ENCODE data around the gene CCN6.

CCN6 gene

GRCh38 chr6:112054001-112054400, at the start of gene CCN6:
CCN6 (plus strand) TSS chr6:112054104; CDS start chr6:112054358, 254 bp downstream.
- DNase-seq (ENCODE audit: low read depth in 2 of 3, low spot score in 1 of 3) = no peak

DNA sequence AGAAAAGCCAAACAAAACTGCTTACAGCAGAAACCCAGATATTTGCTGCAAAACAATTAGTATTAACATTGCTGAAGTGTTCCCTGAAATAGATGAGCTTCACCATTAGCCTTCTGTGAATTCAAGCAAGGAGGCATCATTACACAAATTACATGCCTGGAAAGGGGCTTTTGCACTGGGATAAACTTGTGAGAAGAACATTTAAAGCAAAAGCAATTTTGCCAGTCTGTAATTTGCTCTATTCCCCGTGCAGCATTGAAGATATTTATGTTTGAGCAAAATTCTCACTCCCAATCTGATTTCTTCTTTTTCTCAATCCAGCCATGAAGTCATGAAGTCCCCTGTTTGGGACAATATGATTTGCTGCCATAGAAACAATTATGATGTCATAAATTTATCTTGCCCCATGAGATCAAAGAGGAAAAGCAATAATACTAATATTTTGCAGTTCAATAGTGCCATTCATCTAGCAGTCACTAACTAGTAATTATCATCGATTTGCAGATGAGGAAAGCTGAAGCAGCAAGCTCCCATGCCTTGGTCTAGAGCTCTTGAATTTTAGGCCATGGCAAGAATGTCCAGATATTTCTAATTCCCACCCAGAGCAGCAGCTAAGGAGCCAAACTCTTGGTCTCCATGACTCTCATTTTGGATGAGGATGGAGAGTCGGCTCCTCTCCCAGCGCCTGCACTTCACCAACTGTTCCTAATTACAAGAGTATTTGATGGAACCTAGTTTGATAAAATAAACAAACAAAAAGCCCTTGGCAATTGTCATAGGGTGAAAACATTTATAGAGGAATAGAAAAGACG, 49.5 kb upstream of the CCN6 start:
- DNase-seq (ENCODE audit: low read depth in 2 of 3, low spot score in 1 of 3) = no peak

- no peak for DNase-seq (ENCODE audit: low read depth in 2 of 3, low spot score in 1 of 3)
Observed at GRCh38 chr6:112005013-112005371, 48.9 kb upstream of the CCN6 start.

- DNase-seq (ENCODE audit: low read depth in 2 of 3, low spot score in 1 of 3) = no peak
Observed at GRCh38 chr6:112007254-112007653, 46.6 kb upstream of the CCN6 start.

DNA sequence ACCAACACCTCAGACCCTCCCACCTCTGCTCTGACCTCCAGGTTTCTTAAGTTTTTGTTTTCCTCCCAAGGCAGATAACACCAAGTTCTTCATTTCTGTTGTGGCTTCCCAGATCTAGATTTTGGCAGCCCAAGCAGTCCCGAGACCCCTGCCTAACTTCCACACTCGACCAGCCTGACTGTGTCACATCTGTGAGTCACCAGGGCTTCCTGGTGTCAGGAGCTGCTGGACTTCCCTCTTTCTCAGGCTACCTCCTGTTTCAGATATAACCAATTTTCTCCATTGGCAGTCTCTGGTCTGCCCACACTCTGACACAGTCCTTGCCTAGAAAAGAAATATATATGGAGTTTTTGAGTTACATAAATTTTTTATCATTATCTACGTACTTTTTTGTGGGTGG, 46.1 kb upstream of the CCN6 start:
- DNase-seq (ENCODE audit: low read depth in 2 of 3, low spot score in 1 of 3) = no peak

GRCh38 chr6:112008482-112008881, 45.4 kb upstream of the CCN6 start:
- DNase-seq (ENCODE audit: low read depth in 2 of 3, low spot score in 1 of 3) = no peak

GRCh38 chr6:112010328-112010727, 43.6 kb upstream of the CCN6 start:
- no peak for DNase-seq (ENCODE audit: low read depth in 2 of 3, low spot score in 1 of 3)

GRCh38 chr6:112013051-112013450, 40.9 kb upstream of the CCN6 start:
- no peak for DNase-seq (ENCODE audit: low read depth in 2 of 3, low spot score in 1 of 3)

DNA sequence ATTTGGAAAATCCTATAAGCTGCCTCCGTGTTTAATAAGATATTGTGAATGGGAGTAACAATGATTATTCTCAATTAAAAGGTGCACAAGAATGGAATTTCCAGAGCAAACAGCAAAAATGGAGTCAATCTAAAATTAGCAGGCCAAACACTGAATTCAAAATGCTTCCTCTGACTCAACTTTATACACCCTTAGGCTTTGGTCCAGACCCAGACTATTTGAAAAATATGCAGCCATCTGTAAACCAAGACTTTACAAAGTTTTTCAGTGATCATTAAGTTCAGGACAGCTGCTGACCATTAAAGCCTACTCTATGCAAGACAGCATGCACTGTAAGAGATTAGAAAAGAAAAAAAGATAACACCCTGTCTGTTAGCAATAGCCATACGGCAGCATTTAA, 39.4 kb upstream of the CCN6 start:
- no peak for DNase-seq (ENCODE audit: low read depth in 2 of 3, low spot score in 1 of 3)

- DNase-seq (ENCODE audit: low read depth in 2 of 3, low spot score in 1 of 3) = no peak
Observed at GRCh38 chr6:112015725-112016124, 38.2 kb upstream of the CCN6 start.

DNA sequence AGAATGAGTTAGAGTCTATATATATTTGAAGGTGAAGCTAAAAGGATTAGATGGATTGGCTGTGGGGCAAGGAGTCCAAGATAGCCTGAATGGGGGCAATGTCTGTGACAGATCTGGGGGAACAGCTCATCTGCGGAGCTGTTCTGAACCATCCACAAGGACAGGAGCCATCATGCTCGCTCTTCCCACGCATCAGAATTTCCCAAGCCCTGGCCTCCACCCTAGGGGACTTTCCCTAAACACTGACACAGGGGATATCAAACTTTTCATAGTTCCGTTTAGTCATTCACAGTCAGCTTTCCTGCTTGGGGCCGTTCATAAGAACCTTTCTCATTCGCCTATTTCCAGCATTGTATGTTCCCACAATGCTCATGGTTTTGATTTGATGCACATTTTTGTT, 37.6 kb upstream of the CCN6 start:
- peak; percentile 65 to 69 (median 67) for DNase-seq (ENCODE audit: low read depth in 2 of 3, low spot score in 1 of 3)

DNA sequence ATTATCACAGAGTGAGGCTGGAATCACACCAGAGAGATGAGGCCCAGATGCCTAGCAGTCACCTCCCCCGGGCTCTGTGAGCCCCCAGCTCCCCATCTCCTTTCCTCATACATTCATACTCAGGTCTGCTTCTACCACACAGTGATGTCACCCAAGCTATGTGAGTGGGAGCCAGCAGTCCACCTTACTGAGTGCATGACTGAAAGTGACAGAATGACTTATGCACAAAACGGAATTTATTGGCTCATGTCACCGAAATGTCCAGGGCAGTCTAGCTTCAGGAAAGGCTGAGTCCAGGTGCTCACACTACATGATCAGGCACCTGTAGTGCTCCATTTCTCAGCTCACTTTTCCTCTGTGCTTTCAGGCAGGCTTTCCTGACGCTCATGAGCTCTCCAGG, 36.7 kb upstream of the CCN6 start:
- peak in 2 of 3 donors; percentile 44 for DNase-seq (ENCODE audit: low read depth in 2 of 3, low spot score in 1 of 3)

DNA sequence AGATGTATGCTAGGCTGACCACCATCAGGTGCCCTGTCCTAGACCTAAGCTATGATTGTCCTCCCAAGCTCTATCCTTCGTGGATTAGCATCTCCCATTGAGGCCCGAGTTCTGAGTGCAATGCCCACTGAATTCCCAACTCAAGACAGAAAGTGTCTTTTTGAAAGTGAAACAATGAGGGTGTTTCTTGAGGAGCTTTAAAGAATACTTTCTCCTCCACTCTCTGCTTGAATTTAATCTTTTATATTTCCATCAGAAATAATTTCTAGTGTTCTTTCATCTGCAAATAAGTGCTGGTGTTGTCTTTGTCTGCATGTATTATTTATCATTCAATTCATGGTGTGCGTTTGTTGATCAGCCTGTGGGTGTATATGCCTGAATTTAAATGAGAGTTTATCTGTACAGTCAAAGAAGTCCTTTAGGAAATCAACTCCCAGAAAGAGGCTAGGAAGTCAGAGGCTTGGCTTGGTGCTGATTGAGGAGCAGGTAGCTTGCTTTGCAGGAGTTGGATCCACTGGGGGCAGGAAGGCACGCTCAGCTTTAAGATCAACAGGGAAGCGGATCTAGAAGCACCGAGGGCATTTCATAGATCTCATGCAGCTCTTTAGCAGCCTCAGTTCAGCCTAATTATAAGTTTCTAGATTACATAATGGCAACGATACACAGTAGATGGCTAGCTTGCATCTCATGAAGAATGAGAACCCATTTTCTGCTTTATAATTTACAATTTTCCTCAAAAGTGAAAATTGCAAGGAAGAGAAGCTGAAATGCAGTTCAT, 36.0 kb upstream of the CCN6 start:
- DNase-seq (ENCODE audit: low read depth in 2 of 3, low spot score in 1 of 3) = no peak

DNA sequence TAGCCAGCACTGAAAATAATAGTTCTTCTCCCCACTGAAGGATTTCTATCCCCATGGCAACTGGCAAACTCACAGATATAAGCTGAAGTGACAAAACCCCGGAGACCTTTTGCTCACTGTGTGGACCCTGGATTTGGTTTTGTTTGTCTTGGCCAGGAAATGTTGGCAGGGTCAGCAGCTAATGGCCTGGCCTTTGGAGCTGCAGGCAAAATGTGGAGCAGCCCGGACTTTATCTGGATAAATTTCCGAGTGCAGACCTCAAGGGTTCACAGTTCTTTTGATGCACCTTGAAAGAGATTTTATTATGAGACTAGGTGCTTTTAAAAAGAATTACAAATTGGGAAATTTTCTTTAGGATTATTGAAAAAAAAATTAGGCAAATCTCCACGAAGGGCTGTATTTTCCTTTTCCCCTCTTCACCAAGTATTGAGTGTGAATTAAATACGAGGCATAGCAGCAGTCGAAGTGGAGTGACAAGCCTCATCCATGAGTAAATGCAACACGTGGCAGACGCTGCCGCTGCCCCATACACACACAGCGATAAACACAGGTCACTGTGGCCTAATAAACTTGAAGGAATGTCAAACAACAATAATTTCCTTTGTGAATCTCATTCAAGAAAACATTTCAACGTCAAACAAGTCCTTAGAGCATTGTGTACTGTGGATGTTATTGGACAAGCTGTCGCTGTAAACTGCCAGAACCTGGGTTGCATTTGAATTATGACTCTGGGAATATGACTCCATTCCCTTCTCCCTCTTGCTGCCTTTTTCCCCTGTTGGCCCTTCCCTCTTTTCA, 35.1 kb upstream of the CCN6 start:
- DNase-seq (ENCODE audit: low read depth in 2 of 3, low spot score in 1 of 3) = no peak

DNA sequence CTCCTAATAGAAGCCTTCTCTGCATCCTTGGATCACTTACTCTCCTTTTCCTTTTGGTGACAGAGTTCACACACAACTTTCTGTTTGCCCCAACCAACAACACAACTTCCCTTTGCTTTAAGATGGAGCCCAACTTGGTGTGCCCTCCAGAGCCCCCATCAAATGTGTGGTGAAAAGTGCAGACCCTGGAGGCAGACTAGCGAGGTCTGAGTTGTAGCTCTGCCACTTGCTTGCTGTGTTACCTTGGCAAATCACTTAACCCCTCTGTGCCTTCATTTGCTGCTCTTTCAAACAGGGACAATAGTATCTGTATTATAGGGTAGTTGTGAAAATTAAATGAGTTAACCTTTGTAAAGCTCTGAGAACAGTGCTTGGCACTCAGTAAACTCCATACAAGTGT, 34.3 kb upstream of the CCN6 start:
- DNase-seq (ENCODE audit: low read depth in 2 of 3, low spot score in 1 of 3) = no peak

DNA sequence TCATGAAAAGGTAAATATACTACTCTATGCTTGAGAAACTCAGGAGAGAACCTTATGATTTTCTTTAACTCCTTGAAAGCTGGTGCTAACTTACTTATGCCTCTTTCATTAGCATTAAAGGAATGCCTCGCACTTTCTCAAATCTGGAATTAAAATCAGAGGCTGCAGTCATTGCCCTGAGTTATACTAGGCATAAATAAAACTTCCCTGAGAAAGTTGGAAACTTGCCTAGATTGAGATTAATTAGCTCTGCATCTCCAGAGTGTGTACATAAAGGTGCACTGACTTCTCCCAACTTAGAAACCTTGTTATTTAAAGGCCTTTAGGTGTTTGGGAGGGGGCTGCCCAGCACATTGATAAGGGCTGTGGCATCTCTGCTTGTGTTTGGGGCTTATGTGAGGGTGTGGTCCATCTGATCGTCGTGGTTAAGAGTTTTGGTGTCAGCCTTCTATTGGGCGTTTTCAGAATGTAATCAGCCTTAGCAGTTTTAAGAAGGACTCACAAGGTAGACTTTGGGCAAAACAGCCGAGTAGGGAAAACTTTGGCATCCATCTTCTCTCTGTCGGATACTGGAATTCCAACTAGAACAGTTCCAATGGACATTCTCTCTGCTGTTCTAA, 32.1 kb upstream of the CCN6 start:
- DNase-seq (ENCODE audit: low read depth in 2 of 3, low spot score in 1 of 3) = no peak

DNA sequence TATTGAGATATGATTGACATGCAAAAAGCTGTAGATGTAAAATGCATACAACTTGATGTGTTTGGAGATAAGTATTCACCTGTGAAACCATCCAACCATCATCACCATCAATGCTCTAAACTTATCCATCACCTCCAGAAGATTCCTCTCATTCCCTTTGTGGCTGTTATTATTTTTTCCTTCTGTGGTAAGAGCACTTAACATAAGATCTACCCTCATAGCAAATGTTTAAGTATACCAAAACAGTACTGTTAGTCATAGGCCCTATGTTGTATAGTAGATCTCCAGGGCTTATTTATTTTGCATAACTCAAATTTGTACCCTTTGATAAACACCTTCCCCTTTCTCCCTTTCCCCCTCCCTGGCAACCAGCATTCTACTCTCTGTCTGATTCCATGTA, 31.2 kb upstream of the CCN6 start:
- DNase-seq (ENCODE audit: low read depth in 2 of 3, low spot score in 1 of 3) = no peak

GRCh38 chr6:112024464-112024863, 29.4 kb upstream of the CCN6 start:
- DNase-seq (ENCODE audit: low read depth in 2 of 3, low spot score in 1 of 3) = no peak

DNA sequence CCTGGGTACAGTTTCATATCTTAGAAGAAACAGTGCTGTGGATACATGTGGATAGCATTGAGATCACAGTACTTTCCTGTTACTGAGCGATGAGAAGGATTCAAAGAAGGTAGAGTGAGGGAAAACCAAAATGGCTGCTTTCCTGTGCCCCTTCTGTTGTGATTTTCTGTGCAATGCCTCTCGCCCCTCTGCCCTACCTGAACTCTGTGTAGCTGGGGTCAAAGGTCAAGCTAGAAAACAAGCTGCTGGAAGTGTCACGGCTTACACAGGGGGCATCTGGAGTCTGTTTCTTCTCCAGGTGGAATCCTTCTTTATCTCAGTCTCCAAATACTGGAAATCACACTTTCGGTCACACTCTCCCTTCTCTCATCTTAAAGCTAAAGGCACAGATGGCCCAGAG, 27.0 kb upstream of the CCN6 start:
- no peak for DNase-seq (ENCODE audit: low read depth in 2 of 3, low spot score in 1 of 3)

DNA sequence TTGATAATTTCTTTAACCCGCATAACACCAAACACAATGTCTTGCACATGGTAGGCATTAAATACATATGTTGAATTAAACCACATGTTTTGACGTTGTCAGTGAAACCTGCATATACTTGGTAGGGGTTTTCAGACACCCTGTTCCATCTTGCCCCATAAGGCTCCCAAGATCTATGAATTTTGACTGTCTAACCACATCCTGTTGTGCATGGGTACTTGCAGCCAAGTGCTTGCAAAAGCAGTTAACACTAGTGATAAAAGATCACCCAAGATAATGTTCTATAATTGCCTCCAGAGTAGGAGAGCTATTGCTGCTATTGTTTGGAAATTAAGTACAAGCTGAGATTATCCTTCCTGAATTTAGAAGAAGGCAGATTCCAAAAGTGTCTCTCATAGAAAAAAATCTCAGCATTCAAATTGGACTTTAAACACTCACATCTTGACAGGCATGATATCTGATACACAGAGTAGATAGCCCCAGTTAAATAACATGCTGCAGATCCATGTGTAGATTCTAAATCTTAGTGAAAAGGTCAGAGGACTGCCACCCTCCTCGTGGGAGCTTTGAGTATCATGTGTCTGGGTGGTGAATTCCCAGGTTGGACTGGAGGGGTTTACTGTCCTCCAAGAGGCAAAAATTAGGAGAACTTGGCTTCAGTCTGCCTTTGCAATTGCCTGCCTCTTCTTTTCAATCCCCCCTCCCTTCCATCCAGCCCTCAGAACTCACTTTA, 25.8 kb upstream of the CCN6 start:
- DNase-seq (ENCODE audit: low read depth in 2 of 3, low spot score in 1 of 3) = no peak
